Measurements from ENCODE around the gene EIF4EBP2.

DNA sequence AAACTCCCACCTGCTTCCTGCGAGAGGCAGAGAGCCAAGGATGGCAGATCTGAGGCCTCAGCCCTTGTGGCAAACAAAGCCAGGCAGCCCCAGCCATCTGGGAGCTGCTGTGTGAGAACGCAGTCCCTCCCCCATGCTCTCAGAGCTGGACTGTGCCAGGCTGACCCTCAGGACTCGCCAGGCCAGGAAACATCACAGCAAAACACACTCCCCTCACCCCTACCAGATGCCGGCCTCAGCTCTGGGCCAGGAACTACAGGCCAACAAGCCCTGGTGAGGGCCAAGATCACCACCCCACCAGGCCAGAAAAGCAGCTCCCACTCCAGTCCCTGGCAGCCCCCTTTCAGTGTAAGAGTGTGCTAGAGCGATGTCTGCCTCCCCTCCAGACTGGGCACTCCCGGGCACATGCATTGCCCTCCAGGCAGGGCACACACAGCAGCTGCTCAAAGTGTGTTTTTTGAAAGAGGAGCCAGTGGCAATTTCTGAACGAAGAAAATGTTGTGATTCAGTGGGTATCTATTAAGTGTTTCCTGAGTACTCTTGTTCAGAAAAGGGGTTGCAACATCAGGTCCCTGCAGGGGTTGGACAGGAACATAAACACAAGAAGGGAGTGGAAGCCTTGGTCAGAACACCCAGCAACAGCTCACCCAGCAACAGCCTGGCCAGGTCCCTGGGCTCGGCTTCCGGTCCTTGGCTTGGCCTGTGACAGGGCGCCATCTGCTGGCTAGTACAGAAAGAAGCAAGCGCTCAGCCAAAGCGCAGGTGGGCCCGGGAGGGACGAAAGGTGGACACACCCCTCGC, 39.8 kb upstream of the EIF4EBP2 start:
- TF ChIP-seq, protein P1, sequence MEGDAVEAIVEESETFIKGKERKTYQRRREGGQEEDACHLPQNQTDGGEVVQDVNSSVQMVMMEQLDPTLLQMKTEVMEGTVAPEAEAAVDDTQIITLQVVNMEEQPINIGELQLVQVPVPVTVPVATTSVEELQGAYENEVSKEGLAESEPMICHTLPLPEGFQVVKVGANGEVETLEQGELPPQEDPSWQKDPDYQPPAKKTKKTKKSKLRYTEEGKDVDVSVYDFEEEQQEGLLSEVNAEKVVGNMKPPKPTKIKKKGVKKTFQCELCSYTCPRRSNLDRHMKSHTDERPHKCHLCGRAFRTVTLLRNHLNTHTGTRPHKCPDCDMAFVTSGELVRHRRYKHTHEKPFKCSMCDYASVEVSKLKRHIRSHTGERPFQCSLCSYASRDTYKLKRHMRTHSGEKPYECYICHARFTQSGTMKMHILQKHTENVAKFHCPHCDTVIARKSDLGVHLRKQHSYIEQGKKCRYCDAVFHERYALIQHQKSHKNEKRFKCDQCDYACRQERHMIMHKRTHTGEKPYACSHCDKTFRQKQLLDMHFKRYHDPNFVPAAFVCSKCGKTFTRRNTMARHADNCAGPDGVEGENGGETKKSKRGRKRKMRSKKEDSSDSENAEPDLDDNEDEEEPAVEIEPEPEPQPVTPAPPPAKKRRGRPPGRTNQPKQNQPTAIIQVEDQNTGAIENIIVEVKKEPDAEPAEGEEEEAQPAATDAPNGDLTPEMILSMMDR (IDR thresholded peaks at IDR 0.05) = peak; percentile 84 to 98 (median 92)
- TF ChIP-seq POLR2A (IDR thresholded peaks at IDR 0.05) = no peak
